ENCODE data around the gene KNTC1.
"Not testable (repeated sequence)": the region's sequence is repeated elsewhere in the genome, so short reads cannot be mapped to it uniquely, and the experiment has no call there.

DNA sequence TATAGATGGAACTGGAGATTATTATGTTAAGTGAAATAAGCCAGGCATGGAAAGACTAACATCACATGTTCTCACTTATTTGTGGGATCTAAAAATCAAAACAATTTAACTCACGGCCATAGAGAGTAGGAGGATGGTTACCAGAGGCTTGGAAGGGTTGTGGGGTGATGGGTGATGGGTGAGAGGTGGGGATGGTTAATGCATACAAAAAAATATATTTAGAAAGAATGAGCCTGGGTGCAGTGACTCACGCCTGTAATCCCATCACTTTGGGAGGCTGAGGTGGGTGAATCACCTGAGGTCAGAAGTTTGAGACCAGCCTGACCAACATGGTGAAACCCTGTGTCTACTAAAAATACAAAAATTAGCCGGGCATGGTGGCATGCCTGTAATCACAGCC lies 43.0 kb downstream of the KNTC1 start:
- TF ChIP-seq CTCF (IDR thresholded peaks at IDR 0.05); POLR2AphosphoS5 (IDR thresholded peaks at IDR 0.05; ENCODE audit: insufficient read depth in 1 of 2, low read depth in 1 of 2): not testable (repeated sequence)
